Upper lobe of left lung (tissue), 4 donors: Measurements from ENCODE around the gene NDUFA11.

Source experiments
- EP300 ChIP-seq, 4 donors: sonication (generic); formaldehyde crosslinking; IDR thresholded peaks; one replicate each; pipeline ENCODE4 v1.5.1; 2017; ENCODE audit warnings: antibody characterized with exemption in 4 of 4, control low read depth in 2 of 4
- TF ChIP-seq, protein P1 (sequence below), 6 experiments: fragments of 450-650 bp in 4 of 6; fragments of 200-600 bp in 2 of 6; sonication (generic) in 2 of 6; IDR thresholded peaks; one replicate each; pipeline ENCODE4 v1.5.1; 2016 to 2019; ENCODE audit warnings: antibody characterized with exemption in 6 of 6

DNA sequence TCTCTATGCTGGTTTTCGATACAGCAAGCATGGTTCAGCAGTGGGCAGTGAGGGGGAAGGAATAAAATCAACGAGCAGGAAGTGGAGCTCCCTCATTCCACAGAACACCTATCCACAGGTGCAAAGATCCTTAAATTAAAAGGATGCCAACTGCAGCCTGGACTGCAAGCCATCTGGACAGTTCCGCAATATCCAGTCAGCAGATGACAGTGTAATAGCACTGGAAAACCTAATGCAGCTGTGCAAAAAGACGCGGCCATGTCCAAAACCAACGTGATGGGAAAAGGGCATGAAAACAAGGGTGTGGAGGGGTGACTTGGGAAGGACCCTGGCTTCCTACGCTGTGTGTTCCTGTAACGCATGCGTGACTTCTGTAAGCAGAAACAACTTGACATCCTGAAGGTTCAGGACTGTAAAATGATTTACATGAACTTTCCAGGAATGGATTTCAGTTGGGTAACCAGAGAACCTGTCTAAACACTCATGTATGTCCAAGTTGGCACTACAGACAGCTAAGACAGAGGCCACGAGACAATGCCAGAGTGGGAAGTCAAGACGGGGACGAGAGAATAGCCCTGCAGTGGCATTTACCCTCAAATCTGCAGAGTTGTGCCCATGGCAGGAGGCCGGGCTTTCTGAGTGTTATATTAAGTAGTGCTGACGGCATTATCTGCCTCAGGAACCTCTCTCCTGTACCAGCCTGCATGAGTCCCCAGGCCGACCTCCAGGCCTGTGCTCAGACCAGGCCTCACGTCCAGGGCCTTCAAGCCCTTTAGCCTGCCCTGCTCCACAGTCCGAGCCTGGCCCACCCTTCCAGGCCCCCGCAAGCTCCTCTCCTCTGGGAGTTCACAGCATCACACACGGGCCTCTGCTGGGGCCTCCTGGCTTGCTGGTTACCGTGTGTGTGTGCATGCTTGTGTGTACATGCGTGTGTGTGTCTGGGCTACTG lies 36.9 kb upstream of the NDUFA11 start:
- no peak for TF ChIP-seq EP300 (IDR thresholded peaks at IDR 0.05)
- TF ChIP-seq, protein P1, sequence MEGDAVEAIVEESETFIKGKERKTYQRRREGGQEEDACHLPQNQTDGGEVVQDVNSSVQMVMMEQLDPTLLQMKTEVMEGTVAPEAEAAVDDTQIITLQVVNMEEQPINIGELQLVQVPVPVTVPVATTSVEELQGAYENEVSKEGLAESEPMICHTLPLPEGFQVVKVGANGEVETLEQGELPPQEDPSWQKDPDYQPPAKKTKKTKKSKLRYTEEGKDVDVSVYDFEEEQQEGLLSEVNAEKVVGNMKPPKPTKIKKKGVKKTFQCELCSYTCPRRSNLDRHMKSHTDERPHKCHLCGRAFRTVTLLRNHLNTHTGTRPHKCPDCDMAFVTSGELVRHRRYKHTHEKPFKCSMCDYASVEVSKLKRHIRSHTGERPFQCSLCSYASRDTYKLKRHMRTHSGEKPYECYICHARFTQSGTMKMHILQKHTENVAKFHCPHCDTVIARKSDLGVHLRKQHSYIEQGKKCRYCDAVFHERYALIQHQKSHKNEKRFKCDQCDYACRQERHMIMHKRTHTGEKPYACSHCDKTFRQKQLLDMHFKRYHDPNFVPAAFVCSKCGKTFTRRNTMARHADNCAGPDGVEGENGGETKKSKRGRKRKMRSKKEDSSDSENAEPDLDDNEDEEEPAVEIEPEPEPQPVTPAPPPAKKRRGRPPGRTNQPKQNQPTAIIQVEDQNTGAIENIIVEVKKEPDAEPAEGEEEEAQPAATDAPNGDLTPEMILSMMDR (IDR thresholded peaks at IDR 0.05): no peak
